GM18517 (cell line): Measurements from ENCODE around the gene TMC8.

ENCODE experiments used
- ATAC-seq: cut with Tn5 transposase; IDR thresholded peaks from one replicate; pipeline ENCODE4 v1.9.1; 2021; ENCODE audit warnings: mild to moderate bottlenecking, moderate library complexity; ENCODE audit not compliant: unreplicated experiment

TMC8 gene

GRCh38 chr17:78123258-78123929 lies 7.2 kb upstream of the TMC8 start:
- no peak for ATAC-seq

GRCh38 chr17:78124081-78124835 lies 6.3 kb upstream of the TMC8 start:
- ATAC-seq: no peak

- ATAC-seq: no peak
These were observed 5.8 kb upstream of the TMC8 start for GRCh38 chr17:78124836-78125137.

GRCh38 chr17:78125138-78125913 lies 5.2 kb upstream of the TMC8 start:
- no peak for ATAC-seq

GRCh38 chr17:78125976-78126894 lies 4.3 kb upstream of the TMC8 start:
- ATAC-seq: no peak

- no peak for ATAC-seq
These were observed 3.7 kb upstream of the TMC8 start for GRCh38 chr17:78126895-78127238.

- no peak for ATAC-seq
These were observed 3.2 kb upstream of the TMC8 start for GRCh38 chr17:78127239-78127887.

- ATAC-seq: no peak
These were observed 2.6 kb upstream of the TMC8 start for GRCh38 chr17:78127888-78128550.

- ATAC-seq: no peak
These were observed 1.8 kb upstream of the TMC8 start, which contains the start of gene TMC6 for GRCh38 chr17:78128551-78129350. Gene TMC6, minus strand, starts transcription at chr17:78128755. Its CDS starts 1,923 bp downstream, at chr17:78126832.

GRCh38 chr17:78129351-78130089 lies 1.1 kb upstream of the TMC8 start:
- ATAC-seq: no peak

- ATAC-seq: no peak
These were observed 508 bp upstream of the TMC8 start for GRCh38 chr17:78130090-78130436.

- no peak for ATAC-seq
These were observed 857 bp downstream of the TMC8 start for GRCh38 chr17:78131172-78132083.

GRCh38 chr17:78132084-78132676 lies 1.6 kb downstream of the TMC8 start:
- no peak for ATAC-seq

GRCh38 chr17:78132767-78133178 lies 2.2 kb downstream of the TMC8 start:
- no peak for ATAC-seq

GRCh38 chr17:78133179-78133951 lies 2.8 kb downstream of the TMC8 start:
- ATAC-seq: no peak
